Activated CD8-positive, alpha-beta T cell treated with anti-CD3 and anti-CD28 coated beads for 36 hours (primary cell): Measurements from ENCODE around the gene GRK6. TPM values are rescaled to one million over a fixed set of nuclear protein-coding genes. Genes with fewer than 3 reads are reported as not detected.
A peak's percentile ranks its signal among the peaks of the same experiment; 100 is the strongest.

Source experiments
- ATAC-seq: fragments of 200-7000 bp; cut with Tn5 transposase; one replicate; pipeline ENCODE4 v1.10.0; 2021; ENCODE audit warnings: mild to moderate bottlenecking, moderate library complexity
- CTCF ChIA-PET: fragments of 350-600 bp; sonication (Branson Sonifier 250); formaldehyde crosslinking; loops from one replicate; lab custom pipeline; 2021; ENCODE audit warnings: antibody characterized with exemption; lab: Charles Lee
- POLR2A ChIA-PET: fragments of 350-600 bp; sonication (Branson Sonifier 250); formaldehyde crosslinking; loops from one replicate; lab custom pipeline; 2021; ENCODE audit warnings: antibody characterized with exemption; lab: Charles Lee
- DNase-seq: peaks from one replicate; pipeline ENCODE4 v3.0.0-alpha.2; 2020
- H3K27ac Mint-ChIP-seq: one replicate; pipeline ENCODE4 v1.8.0; 2021; ENCODE audit warnings: mild to moderate bottlenecking, mixed read lengths
- H3K27me3 Mint-ChIP-seq: one replicate; pipeline ENCODE4 v1.8.0; 2021; ENCODE audit warnings: mixed read lengths
- H3K36me3 Mint-ChIP-seq: one replicate; pipeline ENCODE4 v1.8.0; 2021; ENCODE audit warnings: low read depth, mixed read lengths
- H3K4me1 Mint-ChIP-seq: one replicate; pipeline ENCODE4 v1.8.0; 2021; ENCODE audit warnings: low read depth, mixed read lengths
- H3K4me3 Mint-ChIP-seq: one replicate; pipeline ENCODE4 v1.8.0; 2021; ENCODE audit warnings: mild to moderate bottlenecking, moderate library complexity, mixed read lengths
- H3K9me3 Mint-ChIP-seq: one replicate; pipeline ENCODE4 v1.8.0; 2021; ENCODE audit warnings: mixed read lengths
- intact Hi-C: fragments of 100-400 bp; cut with micrococcal nuclease; formaldehyde crosslinking; loops from one replicate; pipeline ENCODE4 v1.10.0; 2022
- total RNA-seq, 2 experiments: library from RNA; stranded (reverse); gene quantifications; one replicate each; pipeline ENCODE4 v1.2.3, GENCODE V29; 2021
- TF ChIP-seq, protein P1 (sequence below): fragments of 200-600 bp; IDR thresholded peaks from one replicate; pipeline ENCODE4 v1.8.0; 2022; ENCODE audit warnings: antibody characterized with exemption, mild to moderate bottlenecking

The GRK6 gene
- total RNA-seq, 2 experiments from 2014 or later: 133 to 137 TPM

DNA sequence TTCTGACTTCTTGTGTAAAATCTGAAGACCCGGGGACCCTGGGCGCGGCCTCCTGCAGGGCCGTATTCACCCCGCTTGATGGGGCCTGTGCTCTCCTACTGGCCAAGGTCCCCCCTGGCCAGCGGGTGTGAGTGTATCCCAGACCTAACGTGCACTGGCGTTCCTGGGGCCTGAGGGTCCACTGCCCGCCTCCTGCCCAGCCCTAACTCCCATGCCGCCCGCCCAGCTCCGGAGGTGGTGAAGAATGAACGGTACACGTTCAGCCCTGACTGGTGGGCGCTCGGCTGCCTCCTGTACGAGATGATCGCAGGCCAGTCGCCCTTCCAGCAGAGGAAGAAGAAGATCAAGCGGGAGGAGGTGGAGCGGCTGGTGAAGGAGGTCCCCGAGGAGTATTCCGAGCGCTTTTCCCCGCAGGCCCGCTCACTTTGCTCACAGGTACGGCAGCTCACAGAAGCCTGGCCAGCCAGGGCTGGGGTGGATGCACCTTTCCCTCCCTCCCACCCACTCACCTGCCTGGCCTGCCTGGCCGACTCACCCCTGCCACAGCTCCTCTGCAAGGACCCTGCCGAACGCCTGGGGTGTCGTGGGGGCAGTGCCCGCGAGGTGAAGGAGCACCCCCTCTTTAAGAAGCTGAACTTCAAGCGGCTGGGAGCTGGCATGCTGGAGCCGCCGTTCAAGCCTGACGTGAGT, 9.5 kb downstream of the GRK6 start:
- Mint-ChIP-seq H3K9me3 (no peaks in the 10 kb centered on the region), H3K27ac (no peak overlapping the region), H3K27me3 (no peaks in the 10 kb centered on the region), H3K4me3 (no peak overlapping the region), H3K36me3 (peaks cover 81% of the 10 kb centered on the region), H3K4me1 (peaks cover 68% of the 10 kb centered on the region)
- TF ChIP-seq, protein P1, sequence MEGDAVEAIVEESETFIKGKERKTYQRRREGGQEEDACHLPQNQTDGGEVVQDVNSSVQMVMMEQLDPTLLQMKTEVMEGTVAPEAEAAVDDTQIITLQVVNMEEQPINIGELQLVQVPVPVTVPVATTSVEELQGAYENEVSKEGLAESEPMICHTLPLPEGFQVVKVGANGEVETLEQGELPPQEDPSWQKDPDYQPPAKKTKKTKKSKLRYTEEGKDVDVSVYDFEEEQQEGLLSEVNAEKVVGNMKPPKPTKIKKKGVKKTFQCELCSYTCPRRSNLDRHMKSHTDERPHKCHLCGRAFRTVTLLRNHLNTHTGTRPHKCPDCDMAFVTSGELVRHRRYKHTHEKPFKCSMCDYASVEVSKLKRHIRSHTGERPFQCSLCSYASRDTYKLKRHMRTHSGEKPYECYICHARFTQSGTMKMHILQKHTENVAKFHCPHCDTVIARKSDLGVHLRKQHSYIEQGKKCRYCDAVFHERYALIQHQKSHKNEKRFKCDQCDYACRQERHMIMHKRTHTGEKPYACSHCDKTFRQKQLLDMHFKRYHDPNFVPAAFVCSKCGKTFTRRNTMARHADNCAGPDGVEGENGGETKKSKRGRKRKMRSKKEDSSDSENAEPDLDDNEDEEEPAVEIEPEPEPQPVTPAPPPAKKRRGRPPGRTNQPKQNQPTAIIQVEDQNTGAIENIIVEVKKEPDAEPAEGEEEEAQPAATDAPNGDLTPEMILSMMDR: no peak
- DNase-seq (no peak), ATAC-seq (no peak)
- intact Hi-C loops: no loop called here
- ChIA-PET CTCF (interaction anchor here (0.9 to 2.6 kb wide), 3 partner anchors 10 to 118 kb away, joined by 3 to 26 read pairs (median 9); no protein-coding TSS in a partner anchor), POLR2A (interaction anchor here (0.8 to 20.7 kb wide), 5 partner anchors 8 to 46 kb away, joined by 3 to 606 read pairs (median 12); partner anchors contain the start of genes GRK6 and PRR7)

DNA sequence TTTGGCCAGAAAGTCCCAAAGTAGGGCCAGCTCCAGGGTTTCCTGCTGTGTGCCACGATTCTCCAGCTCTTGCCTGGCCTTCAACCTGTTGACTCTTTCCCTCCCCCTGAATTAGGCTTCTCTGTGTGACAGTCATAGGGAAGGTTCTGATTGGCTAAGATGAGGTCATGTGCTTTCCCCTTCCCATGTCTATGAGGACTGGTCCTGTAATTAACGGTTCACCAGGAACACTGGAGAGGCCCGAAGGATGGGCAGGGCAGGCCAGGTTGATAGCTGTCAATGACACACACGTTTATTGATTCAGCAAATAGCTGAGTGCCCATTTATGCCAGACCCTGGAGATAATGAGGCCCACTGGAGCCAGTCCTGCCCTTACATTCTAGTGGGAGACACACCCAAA, 11.1 kb downstream of the GRK6 start:
- no peak overlapping the region for H3K4me3 Mint-ChIP-seq
- no peaks in the 10 kb centered on the region for H3K27me3 Mint-ChIP-seq
- H3K36me3 Mint-ChIP-seq: peaks cover 78% of the 10 kb centered on the region
- no peak for ATAC-seq
- no peaks in the 10 kb centered on the region for H3K9me3 Mint-ChIP-seq
- no peak for DNase-seq
- TF ChIP-seq, protein P1: no peak
- H3K27ac Mint-ChIP-seq: peak overlapping the region; percentile 42
- POLR2A ChIA-PET: interaction anchor here (0.7 to 20.7 kb wide), 9 partner anchors 10 to 55 kb away, joined by 3 to 606 read pairs (median 4); partner anchors contain the start of genes GRK6 and PRR7
- peaks cover 64% of the 10 kb centered on the region for H3K4me1 Mint-ChIP-seq
- CTCF ChIA-PET: interaction anchor here (1.0 to 11.2 kb wide), 5 partner anchors 8 to 127 kb away, joined by 4 to 102 read pairs (median 9); no protein-coding TSS in a partner anchor
- intact Hi-C loops: no loop called here

- intact Hi-C loops: no loop called here
- POLR2A ChIA-PET: interaction anchor here (1.0 to 20.7 kb wide), 4 partner anchors 10 to 17 kb away, joined by 3 to 606 read pairs (median 34); partner anchors contain the start of genes GRK6 and PRR7
- H3K9me3 Mint-ChIP-seq: no peaks in the 10 kb centered on the region
- CTCF ChIA-PET: interaction anchor here (1.2 to 17.9 kb wide), 4 partner anchors 12 to 120 kb away, joined by 3 to 415 read pairs (median 52); partner anchors contain the start of genes F12, GRK6 and PFN3
- no peak for ATAC-seq
- H3K4me1 Mint-ChIP-seq: peaks cover 55% of the 10 kb centered on the region
- H3K4me3 Mint-ChIP-seq: no peak overlapping the region
- DNase-seq: no peak
- no peaks in the 10 kb centered on the region for H3K27me3 Mint-ChIP-seq
- H3K27ac Mint-ChIP-seq: peak overlapping the region; percentile 80
- TF ChIP-seq, protein P1: no peak
- peaks cover 70% of the 10 kb centered on the region for H3K36me3 Mint-ChIP-seq
These were observed 12.0 kb downstream of the GRK6 start for GRCh38 chr5:177438468-177438867.

- CTCF ChIA-PET: interaction anchor here (1.0 to 17.9 kb wide), 6 partner anchors 13 to 129 kb away, joined by 3 to 415 read pairs (median 6); partner anchors contain the start of genes F12, GRK6 and PFN3
- H3K4me3 Mint-ChIP-seq: no peak overlapping the region
- ATAC-seq: no peak
- peaks cover 61% of the 10 kb centered on the region for H3K36me3 Mint-ChIP-seq
- DNase-seq: no peak
- peaks cover 54% of the 10 kb centered on the region for H3K4me1 Mint-ChIP-seq
- H3K9me3 Mint-ChIP-seq: no peaks in the 10 kb centered on the region
- peak overlapping the region; percentile 87 for H3K27ac Mint-ChIP-seq
- no peaks in the 10 kb centered on the region for H3K27me3 Mint-ChIP-seq
- TF ChIP-seq, protein P1: no peak
- intact Hi-C loops: no loop called here
- POLR2A ChIA-PET: interaction anchor here (1.0 to 20.7 kb wide), 8 partner anchors 9 to 38 kb away, joined by 3 to 606 read pairs (median 30); partner anchors contain the start of genes GRK6, PFN3 and PRR7
These were observed 13.1 kb downstream of the GRK6 start for GRCh38 chr5:177439518-177440053.
